ENCODE measurements around the gene TYW1B. TPM values are rescaled to one million over a fixed set of nuclear protein-coding genes. Genes with fewer than 3 reads are reported as not detected.
"Not testable (repeated sequence)": the region's sequence is repeated elsewhere in the genome, so short reads cannot be mapped to it uniquely, and the experiment has no call there.

The TYW1B gene
- total and polyA plus RNA-seq, 2 experiments from 2014 or later, result 1.7 to 1.9 TPM

DNA sequence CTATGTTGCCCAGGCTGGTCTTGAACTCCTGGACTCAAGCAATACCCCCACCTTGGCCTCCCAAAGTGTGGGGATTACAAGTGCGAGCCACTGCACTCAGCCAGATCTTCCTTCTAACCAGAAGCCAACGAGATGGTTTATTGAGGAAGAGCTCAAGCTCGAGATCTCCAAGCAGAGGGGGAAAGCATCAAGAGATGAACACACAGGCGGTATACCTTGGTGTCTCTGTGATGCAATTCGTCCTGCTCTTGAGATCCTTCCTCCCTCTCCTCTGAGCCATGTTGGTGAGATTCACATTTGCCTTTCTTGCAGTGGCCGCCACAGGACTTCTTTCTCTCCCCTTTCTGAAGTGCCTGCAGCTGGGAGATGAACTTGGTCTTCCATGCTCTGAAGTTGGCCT, 21.1 kb downstream of the TYW1B start:
- WGBS (ENCODE audit: low lambda C conversion rate, missing lambda C conversion rate), result 81% methylated on average over 6 of the region's 6 CpGs
- not testable (repeated sequence) for H3K27me3 ChIP-seq; H3K9me3 ChIP-seq (ENCODE audit: low read depth); H3K4me2 ChIP-seq; DNase-seq (ENCODE audit: low spot score); H3K9me2 ChIP-seq (replicated peaks; ENCODE audit: insufficient read depth); H3K4me3 ChIP-seq; H4K20me1 ChIP-seq (ENCODE audit: insufficient read depth, poor library complexity, severe bottlenecking); H2AFZ ChIP-seq; H3K27ac ChIP-seq; H3K79me2 ChIP-seq; H3K36me3 ChIP-seq (replicated peaks; ENCODE audit: insufficient read depth, low read depth); H3K4me1 ChIP-seq (ENCODE audit: insufficient read depth)

DNA sequence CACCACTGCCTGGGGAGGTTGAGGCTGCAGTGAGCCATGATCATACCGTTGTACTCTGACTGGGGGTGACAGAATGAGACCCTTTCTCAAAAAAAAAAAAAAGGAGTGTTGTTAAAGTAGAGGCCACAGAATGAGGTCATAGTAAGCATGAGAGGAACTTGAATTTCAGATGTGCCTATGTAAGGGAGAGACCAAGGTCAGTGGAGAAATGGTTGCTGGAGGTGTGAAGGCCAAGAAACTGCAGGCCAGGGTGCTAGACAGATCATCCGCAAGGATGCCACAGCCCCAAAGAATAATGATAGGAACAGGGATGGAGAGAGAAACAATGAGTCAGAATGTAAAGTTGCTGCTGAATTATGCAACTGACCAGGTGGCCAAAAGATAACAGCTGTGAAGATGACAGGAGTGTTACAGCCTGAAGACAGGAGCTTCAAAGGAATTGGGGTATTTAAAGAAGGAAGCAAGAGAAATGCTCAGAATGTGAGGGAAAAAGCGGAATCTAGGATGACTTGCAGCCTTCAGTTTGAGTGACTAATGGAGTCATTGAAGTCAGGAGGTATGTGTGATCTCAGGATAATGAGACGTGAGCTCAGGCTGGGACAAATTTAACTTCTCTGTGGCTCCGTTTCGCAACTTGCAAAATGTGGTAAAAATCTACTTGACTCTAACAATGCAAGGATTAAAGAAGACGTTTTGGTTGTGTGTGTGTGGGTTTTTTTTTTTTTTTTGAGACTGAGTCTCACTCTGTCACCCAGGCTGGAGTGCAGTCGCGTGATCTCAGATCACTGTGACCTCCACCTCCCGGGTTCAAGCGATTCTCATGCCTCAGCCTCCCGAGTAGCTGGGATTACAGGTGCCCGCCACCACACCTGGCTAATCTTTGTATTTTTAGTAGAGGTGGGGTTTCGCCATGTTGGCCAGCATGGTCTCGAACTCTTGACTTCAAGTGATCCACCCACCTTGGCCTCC, 22.2 kb downstream of the TYW1B start:
- no peak overlapping the region for H3K4me2 ChIP-seq
- no peaks in the 10 kb centered on the region for H3K4me1 ChIP-seq (ENCODE audit: insufficient read depth)
- no peaks in the 10 kb centered on the region for H3K9me2 ChIP-seq (replicated peaks; ENCODE audit: insufficient read depth)
- no peak overlapping the region for H3K27ac ChIP-seq
- H3K79me2 ChIP-seq, result no peaks in the 10 kb centered on the region
- TF ChIP-seq, protein P1, sequence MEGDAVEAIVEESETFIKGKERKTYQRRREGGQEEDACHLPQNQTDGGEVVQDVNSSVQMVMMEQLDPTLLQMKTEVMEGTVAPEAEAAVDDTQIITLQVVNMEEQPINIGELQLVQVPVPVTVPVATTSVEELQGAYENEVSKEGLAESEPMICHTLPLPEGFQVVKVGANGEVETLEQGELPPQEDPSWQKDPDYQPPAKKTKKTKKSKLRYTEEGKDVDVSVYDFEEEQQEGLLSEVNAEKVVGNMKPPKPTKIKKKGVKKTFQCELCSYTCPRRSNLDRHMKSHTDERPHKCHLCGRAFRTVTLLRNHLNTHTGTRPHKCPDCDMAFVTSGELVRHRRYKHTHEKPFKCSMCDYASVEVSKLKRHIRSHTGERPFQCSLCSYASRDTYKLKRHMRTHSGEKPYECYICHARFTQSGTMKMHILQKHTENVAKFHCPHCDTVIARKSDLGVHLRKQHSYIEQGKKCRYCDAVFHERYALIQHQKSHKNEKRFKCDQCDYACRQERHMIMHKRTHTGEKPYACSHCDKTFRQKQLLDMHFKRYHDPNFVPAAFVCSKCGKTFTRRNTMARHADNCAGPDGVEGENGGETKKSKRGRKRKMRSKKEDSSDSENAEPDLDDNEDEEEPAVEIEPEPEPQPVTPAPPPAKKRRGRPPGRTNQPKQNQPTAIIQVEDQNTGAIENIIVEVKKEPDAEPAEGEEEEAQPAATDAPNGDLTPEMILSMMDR (IDR thresholded peaks at IDR 0.05; ENCODE audit: poor library complexity), result no peak
- TF ChIP-seq EZH2 (IDR thresholded peaks at IDR 0.05; ENCODE audit: borderline replicate concordance), result no peak
- no peak for TF ChIP-seq EZH2phosphoT487 (IDR thresholded peaks at IDR 0.05; ENCODE audit: low read depth, severe bottlenecking, unreplicated experiment)
- no peaks in the 10 kb centered on the region for H3K9me3 ChIP-seq (ENCODE audit: low read depth)
- H3K4me3 ChIP-seq, result no peak overlapping the region
- H3K36me3 ChIP-seq (replicated peaks; ENCODE audit: insufficient read depth, low read depth), result no peaks in the 10 kb centered on the region
- no peak overlapping the region for H2AFZ ChIP-seq
- DNase-seq (ENCODE audit: low spot score), result no peak
- WGBS (ENCODE audit: low lambda C conversion rate, missing lambda C conversion rate), result 92% methylated on average over 14 of the region's 15 CpGs
- no peaks in the 10 kb centered on the region for H4K20me1 ChIP-seq (ENCODE audit: insufficient read depth, poor library complexity, severe bottlenecking)
- no peaks in the 10 kb centered on the region for H3K27me3 ChIP-seq

DNA sequence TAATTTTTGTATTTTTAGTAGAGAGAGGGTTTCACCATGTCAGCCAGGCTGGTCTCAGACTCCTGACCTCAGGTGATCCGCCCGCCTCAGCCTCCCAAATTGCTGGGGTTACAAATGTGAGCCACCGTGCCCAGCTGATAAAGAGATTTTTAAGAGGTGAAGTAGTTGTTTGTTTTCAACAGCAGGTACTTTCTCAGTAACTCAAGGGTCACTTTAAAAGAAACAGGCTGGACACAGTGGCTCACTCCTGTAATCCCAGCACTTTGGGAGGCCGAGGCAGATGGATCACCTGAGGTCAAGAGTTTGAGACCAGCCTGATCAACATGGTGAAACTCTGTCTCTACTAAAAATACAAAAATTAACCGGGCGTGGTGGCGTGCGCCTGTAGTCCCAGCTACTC, 24.2 kb downstream of the TYW1B start:
- not testable (repeated sequence) for H3K36me3 ChIP-seq (replicated peaks; ENCODE audit: insufficient read depth, low read depth); H3K9me2 ChIP-seq (replicated peaks; ENCODE audit: insufficient read depth); H4K20me1 ChIP-seq (ENCODE audit: insufficient read depth, poor library complexity, severe bottlenecking); H3K4me2 ChIP-seq; H3K27ac ChIP-seq; H3K27me3 ChIP-seq; H3K4me1 ChIP-seq (ENCODE audit: insufficient read depth); DNase-seq (ENCODE audit: low spot score); H3K9me3 ChIP-seq (ENCODE audit: low read depth); H2AFZ ChIP-seq; H3K79me2 ChIP-seq; H3K4me3 ChIP-seq
- 89% methylated on average over 8 of the region's 8 CpGs for WGBS (ENCODE audit: low lambda C conversion rate, missing lambda C conversion rate)

DNA sequence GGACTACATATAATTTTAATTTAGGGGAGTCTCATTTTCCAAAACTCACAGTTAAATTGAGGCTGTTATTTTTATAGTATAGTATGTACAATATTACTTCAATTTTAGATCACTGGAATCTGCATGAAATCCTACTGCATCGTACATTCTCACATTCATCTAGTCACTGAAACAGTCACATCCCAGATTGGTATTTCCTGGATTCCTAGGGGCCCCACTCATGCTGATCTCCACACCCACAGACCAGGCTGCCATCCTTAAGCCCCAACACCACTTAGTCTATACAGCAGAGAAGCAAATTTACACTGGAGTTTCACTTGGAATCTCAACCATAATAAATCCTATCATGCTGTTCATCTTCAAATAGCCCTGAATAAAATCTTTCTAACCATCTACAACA, 26.4 kb downstream of the TYW1B start:
- H3K4me3 ChIP-seq; H3K9me2 ChIP-seq (replicated peaks; ENCODE audit: insufficient read depth); H3K27ac ChIP-seq; H3K27me3 ChIP-seq; H3K4me2 ChIP-seq; DNase-seq (ENCODE audit: low spot score); H3K9me3 ChIP-seq (ENCODE audit: low read depth); H3K36me3 ChIP-seq (replicated peaks; ENCODE audit: insufficient read depth, low read depth); H3K4me1 ChIP-seq (ENCODE audit: insufficient read depth); H2AFZ ChIP-seq; H4K20me1 ChIP-seq (ENCODE audit: insufficient read depth, poor library complexity, severe bottlenecking); H3K79me2 ChIP-seq: not testable (repeated sequence)
- WGBS (ENCODE audit: low lambda C conversion rate, missing lambda C conversion rate), result 0% methylated on average over 1 of the region's 1 CpG

DNA sequence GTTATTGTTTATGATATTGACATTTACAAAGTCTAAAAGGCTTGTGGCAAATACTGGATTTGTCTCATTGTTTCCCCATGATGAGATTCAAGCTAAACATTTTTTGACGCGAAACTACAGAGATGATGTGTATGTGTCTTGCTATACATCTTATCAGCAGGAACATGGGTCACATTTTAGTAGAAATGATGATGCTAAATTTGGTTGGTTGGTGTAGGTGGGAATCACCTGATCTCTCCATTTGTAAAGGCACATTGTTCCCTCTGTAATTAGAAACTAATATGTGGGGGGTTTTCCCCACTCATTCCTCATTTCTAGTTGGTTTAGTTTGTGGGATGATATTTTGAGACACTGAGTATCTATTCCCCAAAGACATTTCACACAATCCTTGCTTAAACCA, 32.6 kb downstream of the TYW1B start:
- H3K4me2 ChIP-seq; H3K4me3 ChIP-seq; H3K4me1 ChIP-seq (ENCODE audit: insufficient read depth); H3K27ac ChIP-seq; H3K79me2 ChIP-seq; H3K9me2 ChIP-seq (replicated peaks; ENCODE audit: insufficient read depth); H4K20me1 ChIP-seq (ENCODE audit: insufficient read depth, poor library complexity, severe bottlenecking); H3K27me3 ChIP-seq; DNase-seq (ENCODE audit: low spot score); H3K36me3 ChIP-seq (replicated peaks; ENCODE audit: insufficient read depth, low read depth); H3K9me3 ChIP-seq (ENCODE audit: low read depth); H2AFZ ChIP-seq: not testable (repeated sequence)
- WGBS (ENCODE audit: low lambda C conversion rate, missing lambda C conversion rate), result 100% methylated on average over 2 of the region's 2 CpGs

All from hepatocyte (in vitro differentiated cells).